Measurements from ENCODE around the gene EOLA1.
"Not testable (repeated sequence)": the region's sequence is repeated elsewhere in the genome, so short reads cannot be mapped to it uniquely, and the experiment has no call there.

The EOLA1 gene

GRCh38 chrX:149570668-149571067 is 29.9 kb downstream of the EOLA1 start:
- in situ Hi-C loops (cut with MboI; ENCODE audit: low pct_unique_long_range_greater_than_20kb, low sequenced_read_pairs): no loop called here
- no peak for DNase-seq

- no peak for DNase-seq
- in situ Hi-C loops (cut with MboI; ENCODE audit: low pct_unique_long_range_greater_than_20kb, low sequenced_read_pairs): no loop called here
These were observed 31.0 kb downstream of the EOLA1 start for GRCh38 chrX:149571770-149572169.

- no peak for DNase-seq
- in situ Hi-C loops (cut with MboI; ENCODE audit: low pct_unique_long_range_greater_than_20kb, low sequenced_read_pairs): no loop called here
These were observed 31.9 kb downstream of the EOLA1 start for GRCh38 chrX:149572743-149573142.

GRCh38 chrX:149573456-149573855 is 32.6 kb downstream of the EOLA1 start:
- in situ Hi-C loops (cut with MboI; ENCODE audit: low pct_unique_long_range_greater_than_20kb, low sequenced_read_pairs); DNase-seq: not testable (repeated sequence)

- in situ Hi-C loops (cut with MboI; ENCODE audit: low pct_unique_long_range_greater_than_20kb, low sequenced_read_pairs); DNase-seq: not testable (repeated sequence)
These were observed 44.8 kb downstream of the EOLA1 start for GRCh38 chrX:149585631-149586030.

GRCh38 chrX:149587359-149587758 is 46.5 kb downstream of the EOLA1 start, which contains the start of gene MAGEA9B:
Gene MAGEA9B (minus strand): TSS chrX:149587459. CDS start chrX:149583179, 4,280 bp downstream.
- DNase-seq; in situ Hi-C loops (cut with MboI; ENCODE audit: low pct_unique_long_range_greater_than_20kb, low sequenced_read_pairs): not testable (repeated sequence)

GRCh38 chrX:149590993-149591392 is 50.2 kb downstream of the EOLA1 start:
- in situ Hi-C loops (cut with MboI; ENCODE audit: low pct_unique_long_range_greater_than_20kb, low sequenced_read_pairs); DNase-seq: not testable (repeated sequence)

- in situ Hi-C loops (cut with MboI; ENCODE audit: low pct_unique_long_range_greater_than_20kb, low sequenced_read_pairs); DNase-seq: not testable (repeated sequence)
These were observed 54.4 kb downstream of the EOLA1 start, which contains the start of gene HSFX2 for GRCh38 chrX:149595214-149595613. Gene HSFX2 (minus strand): TSS chrX:149595314. CDS start chrX:149594700, 614 bp downstream.

- DNase-seq: not testable (repeated sequence)
These were observed 55.1 kb downstream of the EOLA1 start for GRCh38 chrX:149595943-149596342.

More at GRCh38 chrX:149595943-149596342, 55.1 kb downstream of the EOLA1 start:
- in situ Hi-C loops (cut with MboI; ENCODE audit: low pct_unique_long_range_greater_than_20kb, low sequenced_read_pairs): not testable (repeated sequence)

Data from KBM-7 (cell line).